T-helper 17 cell (primary cell): Measurements from ENCODE around the gene CLINT1. TPM values are rescaled to one million over a fixed set of nuclear protein-coding genes. Genes with fewer than 3 reads are reported as not detected.

Source experiments
- total RNA-seq, 4 donors: library from RNA in 2 of 4; stranded (reverse) in 2 of 4; gene quantifications; one replicate each; pipeline ENCODE4 v1.2.3 and lab custom pipeline; 2022 to 2026

The CLINT1 gene
- total RNA-seq, 2 donors from 2014 or later: 92.7 to 102 TPM

Other genes with a start within 250 kb of the CLINT1 start
- under 1 TPM in 1 of 2 donors, not detected in 1; 0.44 TPM for gene SOX30, start 206.7 kb downstream of the CLINT1 start, total RNA-seq
- not detected for gene C5orf52, start 187.6 kb downstream of the CLINT1 start, total RNA-seq
- gene THG1L, start 127.7 kb downstream of the CLINT1 start, total RNA-seq: 1 to 10 TPM; 5.2 to 5.5 TPM
- 1 to 10 TPM; 1.0 to 1.4 TPM for gene LSM11, start 115.4 kb downstream of the CLINT1 start, total RNA-seq